ENCODE measurements around the gene PTBP1.
"Not testable (repeated sequence)": the region's sequence is repeated elsewhere in the genome, so short reads cannot be mapped to it uniquely, and the experiment has no call there.

The PTBP1 gene

DNA sequence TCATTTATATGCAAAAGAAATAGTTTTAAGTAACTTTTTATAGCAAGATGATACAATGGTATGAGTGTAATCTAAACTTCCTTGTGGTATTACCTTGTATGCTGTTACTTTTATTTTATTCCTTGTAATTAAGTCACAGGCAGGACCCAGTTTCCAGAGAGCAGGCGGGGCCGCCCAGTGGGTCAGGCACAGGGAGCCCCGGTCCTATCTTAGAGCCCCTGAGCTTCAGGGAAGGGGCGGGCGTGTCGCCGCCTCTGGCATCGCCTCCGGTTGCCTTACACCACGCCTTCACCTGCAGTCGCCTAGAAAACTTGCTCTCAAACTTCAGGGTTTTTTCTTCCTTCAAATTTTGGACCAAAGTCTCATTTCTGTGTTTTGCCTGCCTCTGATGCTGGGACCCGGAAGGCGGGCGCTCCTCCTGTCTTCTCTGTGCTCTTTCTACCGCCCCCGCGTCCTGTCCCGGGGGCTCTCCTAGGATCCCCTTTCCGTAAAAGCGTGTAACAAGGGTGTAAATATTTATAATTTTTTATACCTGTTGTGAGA is 14.3 kb downstream of the PTBP1 start:
- no peak for DNase-seq

DNA sequence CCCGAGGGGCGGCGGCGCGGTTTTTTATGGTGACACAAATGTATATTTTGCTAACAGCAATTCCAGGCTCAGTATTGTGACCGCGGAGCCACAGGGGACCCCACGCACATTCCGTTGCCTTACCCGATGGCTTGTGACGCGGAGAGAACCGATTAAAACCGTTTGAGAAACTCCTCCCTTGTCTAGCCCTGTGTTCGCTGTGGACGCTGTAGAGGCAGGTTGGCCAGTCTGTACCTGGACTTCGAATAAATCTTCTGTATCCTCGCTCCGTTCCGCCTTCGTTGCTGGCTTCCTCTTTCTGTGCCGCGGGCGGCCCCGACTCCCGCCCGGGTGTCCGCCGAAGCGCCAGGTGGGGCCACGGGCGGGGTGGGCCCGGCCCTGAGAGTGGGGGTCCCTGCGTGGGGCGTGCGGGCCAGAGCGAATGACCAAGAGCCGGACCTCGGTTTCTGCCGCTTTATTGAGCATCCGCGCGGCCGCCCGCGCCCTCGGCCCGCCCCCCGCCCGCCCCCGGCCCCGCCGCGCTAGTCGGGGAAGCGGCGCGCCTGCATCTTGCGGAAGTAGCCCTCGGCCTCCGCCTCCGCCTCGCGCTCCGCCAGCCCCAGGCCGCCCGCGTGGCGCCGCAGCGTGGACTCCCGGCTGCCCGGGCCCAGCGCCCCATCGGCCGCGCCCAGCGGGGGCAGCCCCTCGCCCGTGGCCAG is 14.9 kb downstream of the PTBP1 start:
- DNase-seq = peak in 1 of 4 experiments; percentile 23

DNA sequence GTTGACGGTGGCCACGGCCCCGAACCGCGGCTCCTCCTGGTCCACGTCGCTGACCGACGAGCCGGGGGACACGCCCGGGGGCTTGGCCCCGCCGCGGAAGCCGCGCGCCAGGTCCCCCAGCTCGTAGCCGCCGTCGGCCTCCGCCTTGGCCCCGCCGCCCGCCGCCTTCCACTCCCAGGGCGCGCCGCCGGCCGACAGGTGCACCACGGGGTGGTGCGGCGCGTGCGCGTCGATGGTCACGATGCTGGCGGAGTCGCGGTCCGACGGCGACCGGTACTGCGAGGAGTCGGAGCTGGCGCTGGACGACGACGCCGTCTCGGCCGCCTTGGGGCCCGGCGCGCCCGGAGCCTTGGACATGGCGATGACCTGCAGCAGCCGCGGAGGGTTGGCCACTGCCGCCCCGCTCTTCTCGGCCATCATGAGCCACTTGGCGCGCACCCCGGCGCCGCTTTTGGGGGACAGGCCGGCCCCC is 15.5 kb downstream of the PTBP1 start:
- no peak for DNase-seq

DNA sequence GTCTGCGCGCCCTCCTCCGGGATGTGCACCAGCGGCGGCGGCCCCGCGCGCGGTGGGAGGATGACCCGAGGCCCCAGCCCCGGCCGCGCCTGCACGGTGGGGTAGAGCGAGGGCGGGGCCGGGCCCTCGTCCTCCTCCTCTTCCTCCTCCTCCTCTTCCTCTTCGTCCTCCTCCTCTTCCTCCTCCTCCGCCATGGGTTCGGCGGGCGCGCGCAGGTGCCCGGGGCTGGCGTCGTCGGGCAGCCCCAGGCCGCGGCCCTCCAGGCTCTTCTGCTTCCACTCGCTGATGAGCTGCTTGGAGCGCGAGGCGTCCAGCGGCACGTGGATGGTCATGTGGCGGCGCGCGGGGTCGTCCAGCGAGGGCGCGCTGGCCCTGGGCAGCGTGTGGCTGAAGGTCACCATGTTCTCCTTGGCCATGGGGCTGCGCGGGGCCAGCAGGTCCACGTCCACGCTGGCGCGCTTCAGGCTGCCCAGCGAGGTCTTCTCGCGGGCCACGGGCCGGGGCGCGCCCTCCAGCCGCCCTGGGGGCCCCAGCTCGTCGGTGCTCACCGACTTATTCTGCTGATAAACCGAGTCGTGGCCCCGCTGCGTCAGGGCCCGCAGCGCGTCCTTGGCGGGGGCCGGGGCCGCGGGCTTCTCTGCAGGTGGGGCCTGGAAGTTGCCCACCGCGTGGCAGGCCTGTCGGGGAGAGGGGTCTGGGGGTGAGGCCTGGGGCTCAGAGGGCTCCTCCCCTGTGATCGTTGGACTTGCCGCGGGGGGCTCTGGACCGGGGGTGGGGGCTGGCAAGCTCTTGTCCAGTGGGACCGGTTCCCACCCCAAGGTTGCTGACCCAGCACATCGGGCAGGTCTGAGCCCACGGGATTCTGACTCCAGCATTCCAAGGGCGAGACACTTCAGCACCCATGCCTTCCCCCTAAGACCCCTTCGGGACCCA is 16.2 kb downstream of the PTBP1 start:
- DNase-seq = no peak

DNA sequence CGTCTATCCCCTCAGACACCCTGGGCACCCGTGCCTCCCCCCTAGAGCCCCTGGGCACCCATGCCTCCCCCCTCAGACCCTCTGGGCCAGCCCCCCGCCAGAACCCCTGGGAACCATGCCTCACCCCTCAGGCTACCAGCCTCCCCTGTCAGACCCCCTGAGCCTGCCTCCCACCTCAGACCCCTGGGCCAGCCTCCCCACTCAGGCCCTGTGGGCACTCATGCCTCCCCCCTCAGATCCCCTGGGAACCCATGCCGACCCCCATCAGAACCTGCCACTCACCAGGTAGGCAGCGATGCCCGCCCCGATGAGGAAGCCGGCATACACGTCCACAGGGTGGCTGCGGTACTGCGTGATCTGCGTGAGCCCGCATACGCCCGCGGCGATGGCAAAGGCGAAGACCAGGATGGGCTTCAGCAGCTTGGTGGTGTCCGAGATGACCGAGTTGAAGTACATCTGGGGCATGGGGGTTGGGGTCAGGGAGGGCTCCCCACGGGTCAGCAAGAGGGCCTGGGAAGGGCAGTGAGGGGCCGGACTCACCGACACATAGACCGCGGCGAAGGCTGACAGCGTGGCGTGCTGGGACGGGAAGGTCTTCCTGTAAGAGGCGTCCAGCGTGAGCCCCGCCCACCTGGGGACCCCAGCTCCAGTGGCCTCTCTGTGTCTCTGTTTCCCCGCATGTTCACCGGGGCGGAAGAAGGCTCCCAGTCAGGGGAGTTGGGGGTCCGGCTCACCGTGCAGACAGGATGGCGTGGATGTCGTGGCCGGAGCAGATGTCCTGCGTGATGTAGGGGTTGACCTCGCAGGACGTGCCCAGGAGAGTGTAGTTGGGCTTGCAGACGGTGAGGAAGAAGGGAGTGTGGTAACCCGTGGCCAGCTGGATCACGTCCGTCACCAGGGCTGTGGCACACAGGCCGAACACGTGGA is 17.2 kb downstream of the PTBP1 start:
- DNase-seq = no peak

DNA sequence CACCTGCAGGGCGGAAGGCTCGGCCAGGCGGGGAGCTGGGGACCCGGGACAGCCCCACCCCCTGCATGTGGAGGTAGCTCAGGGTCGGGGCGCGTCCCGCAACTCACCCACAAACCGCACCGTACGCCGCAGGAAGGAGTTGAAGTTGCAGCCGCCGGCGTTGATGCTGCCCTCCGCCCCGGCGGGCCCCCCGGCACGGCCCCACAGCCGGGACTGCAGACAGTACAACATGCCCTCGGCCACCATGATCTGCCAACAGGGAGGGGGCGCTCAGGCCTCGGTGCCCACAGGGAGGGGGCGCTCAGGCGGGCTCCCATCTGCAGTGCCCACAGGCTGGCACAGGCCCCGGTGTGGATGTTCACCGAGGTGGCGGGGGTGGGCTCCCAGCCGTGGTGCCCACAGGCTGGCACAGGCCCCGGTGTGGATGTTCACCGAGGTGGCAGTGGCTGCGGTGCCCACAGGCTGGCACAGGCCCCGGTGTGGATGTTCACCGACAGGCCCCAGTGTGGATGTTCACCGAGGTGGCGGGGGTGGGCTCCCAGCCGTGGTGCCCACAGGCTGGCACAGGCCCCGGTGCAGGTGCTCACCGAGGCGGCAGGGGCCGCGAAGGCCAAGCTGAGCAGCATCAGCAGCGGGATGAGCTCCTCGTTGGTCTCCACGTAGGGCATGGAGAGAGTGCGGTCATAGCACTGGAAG is 18.0 kb downstream of the PTBP1 start:
- DNase-seq = no peak

DNA sequence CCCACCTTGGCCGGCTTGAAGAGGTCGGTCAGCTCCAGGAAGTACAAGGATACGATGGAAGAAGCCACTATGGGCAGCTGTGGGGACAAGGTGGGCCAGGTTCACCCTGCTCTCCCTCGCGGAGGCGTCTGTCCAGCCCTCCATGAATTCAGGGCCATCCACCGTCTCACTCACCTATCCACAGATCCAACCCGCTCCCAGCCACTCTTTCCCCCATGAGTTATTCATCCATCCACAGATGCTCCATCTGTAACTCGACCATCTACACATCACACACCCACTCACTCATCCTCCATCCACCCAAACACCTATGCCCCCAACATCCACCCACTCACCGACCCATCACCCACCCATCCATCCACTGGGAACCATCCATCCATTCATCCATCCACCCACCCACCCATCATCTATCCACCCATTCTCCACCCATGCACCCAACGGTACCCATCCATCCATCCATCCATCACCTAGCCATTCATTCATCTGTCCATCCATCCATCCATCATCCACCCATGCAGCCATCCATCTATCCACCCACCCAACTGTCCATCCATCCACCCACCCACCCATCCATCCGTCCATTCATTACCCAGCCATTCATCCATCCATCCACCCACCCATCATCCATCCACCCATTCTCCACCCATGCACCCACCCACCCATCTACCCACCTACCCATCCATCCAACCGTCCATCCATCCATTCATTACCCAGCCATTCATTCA is 18.7 kb downstream of the PTBP1 start:
- DNase-seq = no peak

DNA sequence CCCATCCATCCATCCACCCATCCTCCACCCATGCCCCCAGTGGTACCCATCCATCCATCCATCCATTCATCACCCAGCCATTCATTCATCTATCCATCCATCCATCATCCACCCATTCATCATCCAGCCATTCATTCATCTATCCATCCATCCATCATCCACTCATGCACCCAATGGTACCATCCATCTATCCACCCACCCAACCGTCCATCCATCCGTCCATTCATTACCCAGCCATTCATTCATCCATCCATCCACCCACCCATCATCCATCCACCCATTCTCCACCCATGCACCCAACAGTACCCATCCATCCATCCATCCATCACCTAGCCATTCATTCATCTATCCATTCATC is 19.2 kb downstream of the PTBP1 start:
- DNase-seq = no peak

DNA sequence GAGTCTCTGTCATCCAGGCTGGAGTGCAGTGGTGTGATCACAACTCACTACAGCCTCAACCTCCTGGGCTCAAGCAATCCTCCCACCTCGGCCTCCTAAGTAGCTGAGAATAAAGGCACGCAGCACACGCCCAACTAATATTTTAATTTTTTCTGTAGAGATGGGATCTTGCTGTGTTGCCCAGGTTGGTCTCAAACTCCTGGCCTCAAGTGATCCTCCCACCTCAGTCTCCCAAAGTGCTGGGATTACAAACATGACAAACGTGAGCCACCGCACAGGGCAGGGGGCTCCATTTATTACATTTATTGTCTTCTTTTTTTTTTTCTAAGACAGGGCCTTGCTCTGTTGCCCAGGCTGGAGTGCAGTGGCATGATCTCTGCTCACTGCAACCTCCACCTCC is 23.0 kb downstream of the PTBP1 start:
- DNase-seq = not testable (repeated sequence)

DNA sequence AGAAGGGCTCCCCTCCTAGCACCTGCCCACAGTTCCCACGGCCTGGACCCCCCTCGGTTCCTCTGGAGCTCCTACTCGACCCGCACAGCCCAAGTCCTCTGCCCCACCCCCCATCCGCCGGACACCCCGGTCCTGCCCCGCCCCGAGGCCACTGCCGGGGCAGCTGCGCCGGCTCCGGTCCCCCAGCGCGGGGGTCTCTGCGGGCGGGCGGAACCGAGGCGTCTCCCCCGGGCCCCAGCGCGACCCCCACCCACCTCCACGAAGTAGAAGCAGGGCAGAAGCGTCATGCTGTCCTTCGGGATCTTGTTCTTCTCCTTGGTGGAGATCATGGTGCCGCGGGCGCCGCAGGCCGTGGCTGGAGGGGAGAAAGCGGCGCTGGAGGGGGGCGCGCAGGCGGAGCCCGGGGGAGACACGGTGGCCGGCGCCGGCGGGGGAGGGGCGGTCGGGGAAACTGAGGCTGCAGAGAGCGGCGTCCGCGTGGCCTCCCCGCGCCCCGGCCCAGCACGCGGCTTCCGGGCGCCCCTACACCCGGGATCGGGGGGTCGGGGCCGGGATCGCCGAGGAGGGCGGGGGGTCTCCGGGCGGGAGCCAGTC is 24.1 kb downstream of the PTBP1 start:
- peak in 1 of 4 experiments; percentile 48 for DNase-seq

DNA sequence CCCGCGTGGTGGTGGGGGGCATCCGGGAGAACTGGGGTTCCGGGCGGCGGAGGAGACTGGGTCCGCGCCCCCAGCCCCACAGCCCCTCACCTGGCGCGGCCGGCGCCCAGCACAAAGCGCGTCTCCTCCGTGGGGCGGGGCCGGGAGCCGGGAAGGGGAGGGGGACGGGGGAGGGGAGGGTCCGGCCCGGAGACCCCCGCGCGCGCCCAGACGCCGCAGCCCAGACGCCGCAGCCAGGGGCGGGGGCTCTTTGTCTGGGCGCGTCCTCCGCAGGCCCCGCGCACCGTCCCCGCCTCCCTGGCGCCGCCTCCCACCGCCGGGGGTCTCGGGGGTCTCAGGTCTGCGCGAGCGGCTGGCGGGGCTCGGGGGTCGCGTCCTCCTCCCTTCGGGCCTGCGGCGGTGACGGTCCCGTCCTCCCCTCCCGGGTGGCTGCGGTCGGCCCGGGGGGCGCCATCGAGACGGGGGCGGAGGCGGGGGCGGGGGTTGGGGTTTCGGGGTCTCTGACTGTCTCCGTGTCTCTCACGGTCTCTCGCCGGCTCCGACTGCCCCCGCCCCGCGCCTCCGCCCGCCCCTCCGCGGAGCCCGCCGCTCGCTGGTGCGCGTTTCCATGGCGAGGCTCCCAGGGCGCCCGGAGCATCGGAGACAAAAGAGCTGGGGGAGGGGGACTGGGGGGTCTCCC is 24.7 kb downstream of the PTBP1 start, which contains the start of gene PLPPR3:
Gene PLPPR3 (minus strand): TSS at position 131 of the 679 bp plus-strand sequence. CDS start 396 bp downstream, outside the sequence.
- DNase-seq = no peak

DNA sequence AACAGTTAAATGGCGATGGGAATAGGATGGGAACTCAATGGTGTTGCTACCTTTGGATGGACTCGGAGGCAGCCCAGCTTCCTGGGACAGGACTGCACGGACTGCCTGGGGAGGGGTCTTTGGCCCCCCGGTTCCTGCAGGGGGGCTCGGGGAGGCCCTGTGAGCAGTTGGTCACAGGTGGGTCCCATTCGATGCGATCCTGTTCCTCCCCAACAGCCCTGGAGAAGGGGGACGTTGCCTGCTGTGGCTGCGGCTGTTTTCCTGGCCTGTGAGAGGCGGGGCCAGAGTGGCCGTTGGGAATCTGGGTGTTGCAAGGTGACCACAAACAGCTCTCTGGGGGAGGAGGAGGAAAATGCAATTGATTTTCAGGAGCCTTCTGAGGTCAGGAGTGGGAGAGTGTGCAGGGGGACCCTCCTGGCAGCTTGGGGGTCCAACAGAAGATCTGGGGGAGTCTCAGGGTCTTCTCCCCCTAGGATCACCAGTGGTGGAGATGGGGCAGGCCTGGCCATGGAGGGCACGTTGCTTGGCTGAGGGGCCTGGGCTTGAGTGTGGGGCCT is 26.4 kb downstream of the PTBP1 start:
- DNase-seq = peak; percentile 23 to 74 (median 42)

DNA sequence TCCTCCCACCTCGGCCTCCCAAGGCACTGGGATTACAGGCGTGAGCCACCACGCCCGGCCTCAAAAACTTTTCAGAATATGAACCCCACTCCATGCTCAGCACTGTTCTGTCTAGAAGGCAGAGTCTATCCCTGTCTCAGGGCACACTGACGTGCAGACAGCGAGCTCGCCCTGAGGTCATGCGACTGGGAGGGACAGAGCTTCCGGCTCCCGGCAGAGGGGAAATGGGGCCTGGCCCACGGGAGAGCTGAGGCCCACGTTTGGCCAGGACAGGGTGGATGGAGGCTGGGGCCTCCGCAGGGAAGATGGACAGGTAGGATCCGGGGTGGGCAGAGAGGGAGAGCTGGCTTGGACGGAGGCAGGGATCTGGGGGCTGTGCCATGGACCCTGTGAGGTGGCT is 27.6 kb downstream of the PTBP1 start:
- peak; percentile 79 to 93 (median 90) for DNase-seq

DNA sequence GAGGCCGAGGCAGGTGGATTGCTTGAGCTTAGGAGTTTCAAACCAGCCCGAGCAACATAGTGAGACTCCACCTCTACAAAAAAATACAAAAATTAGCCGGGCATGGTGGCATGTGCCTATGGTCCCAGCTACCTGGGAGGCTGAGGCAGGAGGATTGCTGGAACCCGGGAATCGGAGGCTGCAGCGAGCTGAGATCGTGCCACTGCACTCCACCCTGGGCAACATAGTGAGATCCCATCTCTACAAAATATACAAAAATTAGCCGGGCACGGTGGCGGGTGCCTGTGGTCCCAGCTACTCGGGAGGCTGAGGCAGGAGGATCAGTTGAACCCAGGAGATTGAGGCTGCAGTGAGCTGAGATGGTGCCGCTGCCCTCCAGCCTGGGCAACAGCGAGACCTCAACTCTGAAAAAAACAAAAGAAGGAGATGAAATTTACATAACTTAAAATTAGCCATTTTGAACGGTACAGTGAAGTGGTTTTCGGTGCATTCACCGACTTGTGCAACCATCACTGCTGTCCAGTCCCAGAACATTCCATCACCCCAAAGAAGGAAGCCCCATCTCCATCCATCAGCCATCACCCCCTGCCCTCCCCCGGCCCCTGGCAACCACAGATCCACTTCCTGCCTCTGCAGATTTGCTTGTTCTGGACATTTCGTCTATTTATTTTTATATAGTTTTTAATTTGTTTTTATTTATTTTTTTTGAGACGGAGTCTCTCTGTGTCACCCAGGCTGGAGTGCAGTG is 28.8 kb downstream of the PTBP1 start:
- peak; percentile 32 to 56 (median 50) for DNase-seq

DNA sequence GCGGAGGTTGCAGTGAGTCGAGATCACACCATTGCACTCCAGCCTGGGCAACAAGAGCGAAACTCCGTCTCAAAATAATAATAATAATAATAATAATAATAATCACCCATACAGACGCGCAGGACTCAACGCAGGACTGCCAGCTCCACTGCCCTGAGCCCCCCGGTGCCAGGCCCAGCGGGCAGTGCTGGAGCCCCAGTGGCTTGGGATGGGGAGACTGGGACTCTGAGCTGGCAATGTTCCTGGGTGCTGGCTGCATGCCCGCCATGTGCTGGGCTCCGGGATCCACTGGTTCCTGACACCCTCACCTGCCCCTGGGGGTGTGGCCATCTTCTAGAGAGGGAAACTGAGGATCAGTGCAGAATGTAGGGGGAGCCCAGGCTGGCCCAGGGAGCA is 30.1 kb downstream of the PTBP1 start:
- DNase-seq = no peak

DNA sequence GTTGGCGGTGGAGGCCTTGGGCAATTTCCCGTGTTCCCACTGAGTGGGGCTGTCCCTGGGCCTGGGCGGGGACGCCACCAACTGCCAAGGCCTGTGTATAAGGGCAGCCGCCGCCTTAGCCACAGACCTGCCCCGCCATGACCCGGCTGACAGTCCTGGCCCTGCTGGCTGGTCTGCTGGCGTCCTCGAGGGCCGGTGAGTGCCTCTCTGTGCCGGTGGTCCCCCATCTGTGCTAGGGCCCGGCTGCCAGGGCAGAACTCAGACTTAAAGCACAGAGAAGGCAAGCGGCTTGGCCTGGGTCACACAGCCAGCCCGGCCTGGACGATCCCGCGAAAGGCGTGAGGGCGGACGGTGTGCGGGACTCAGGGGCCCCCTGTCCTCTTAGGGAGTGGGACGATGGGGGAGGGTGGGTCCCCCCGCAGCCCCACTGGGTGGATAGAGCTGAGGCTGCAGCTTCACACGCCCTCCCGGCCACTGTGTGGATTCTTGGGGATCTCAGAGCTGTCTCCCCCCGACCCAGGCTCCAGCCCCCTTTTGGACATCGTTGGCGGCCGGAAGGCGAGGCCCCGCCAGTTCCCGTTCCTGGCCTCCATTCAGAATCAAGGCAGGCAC is 30.6 kb downstream of the PTBP1 start, which contains the start of gene AZU1:
Gene AZU1 (plus strand): TSS at position 128 of the 612 bp plus-strand sequence. CDS start 10 bp downstream, at position 138.
- DNase-seq = peak; percentile 71 to 90 (median 81)

DNA sequence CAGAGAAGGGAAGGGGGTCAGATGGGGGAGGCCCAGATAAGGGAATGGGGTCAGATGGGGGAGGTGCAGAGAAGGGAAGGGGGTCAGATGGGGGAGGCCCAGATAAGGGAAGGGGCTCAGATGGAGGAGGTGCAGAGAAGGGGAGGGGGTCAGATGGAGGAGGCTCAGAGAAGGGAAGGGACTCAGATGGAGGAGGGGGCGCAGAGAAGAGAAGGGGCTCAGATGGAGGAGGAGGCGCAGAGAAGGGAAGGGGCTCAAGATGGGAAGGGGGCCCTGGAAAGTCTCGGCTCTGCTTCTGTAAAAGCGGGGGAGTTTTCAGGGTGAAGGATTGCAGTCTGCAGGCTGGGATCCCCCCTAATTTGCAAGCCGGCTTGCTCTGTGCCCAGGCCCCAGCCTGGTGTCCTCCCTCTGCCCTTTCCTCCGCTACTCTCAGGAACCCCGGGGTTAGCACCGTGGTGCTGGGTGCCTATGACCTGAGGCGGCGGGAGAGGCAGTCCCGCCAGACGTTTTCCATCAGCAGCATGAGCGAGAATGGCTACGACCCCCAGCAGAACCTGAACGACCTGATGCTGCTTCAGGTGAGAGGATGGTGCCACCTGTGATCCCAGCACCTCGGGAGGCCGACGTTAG is 32.0 kb downstream of the PTBP1 start:
- no peak for DNase-seq

Data from suppressor macrophage (primary cell).